Bronchial epithelial cell (primary cell): ENCODE data around the gene DMRT1. TPM values are rescaled to one million over a fixed set of nuclear protein-coding genes. Genes with fewer than 3 reads are reported as not detected.
"Not testable (repeated sequence)": the region's sequence is repeated elsewhere in the genome, so short reads cannot be mapped to it uniquely, and the experiment has no call there.

ENCODE experiments used
- DNase-seq: peaks from one replicate; pipeline ENCODE4 v3.0.0-alpha.2; 2010; ENCODE audit warnings: low read depth
- FAIRE-seq: peaks from 2 replicates; lab custom pipeline; 2011; peaks lifted over from hg19 to GRCh38; lab: Jason Lieb, UNC
- H3K27me3 ChIP-seq: 2 replicates; pipeline ENCODE4 v1.5.1; 2011; ENCODE audit warnings: low read length; ENCODE audit not compliant: control insufficient read depth, insufficient read depth
- H3K36me3 ChIP-seq: 2 replicates; pipeline ENCODE4 v1.5.1; 2011; ENCODE audit warnings: low read length; ENCODE audit not compliant: control insufficient read depth, insufficient read depth
- H3K4me3 ChIP-seq: 2 replicates; pipeline ENCODE4 v1.5.1; 2011; ENCODE audit warnings: mild to moderate bottlenecking, low read depth, low read length, control low read depth
- CTCF ChIP-seq: IDR thresholded peaks from 2 replicates; pipeline ENCODE4 v1.5.1; 2011; ENCODE audit warnings: mild to moderate bottlenecking, moderate library complexity, low read length, control low read depth, inconsistent platforms; ENCODE audit not compliant: insufficient read depth, severe bottlenecking
- total RNA-seq: library from RNA; depleted of rRNA; stranded (reverse); fragments of >200 nt; gene quantifications from 2 replicates; pipeline ENCODE4 v1.2.1, GENCODE V29; 2014

The DMRT1 gene
- total RNA-seq, 1 donor from 2014 or later, result not detected

DNA sequence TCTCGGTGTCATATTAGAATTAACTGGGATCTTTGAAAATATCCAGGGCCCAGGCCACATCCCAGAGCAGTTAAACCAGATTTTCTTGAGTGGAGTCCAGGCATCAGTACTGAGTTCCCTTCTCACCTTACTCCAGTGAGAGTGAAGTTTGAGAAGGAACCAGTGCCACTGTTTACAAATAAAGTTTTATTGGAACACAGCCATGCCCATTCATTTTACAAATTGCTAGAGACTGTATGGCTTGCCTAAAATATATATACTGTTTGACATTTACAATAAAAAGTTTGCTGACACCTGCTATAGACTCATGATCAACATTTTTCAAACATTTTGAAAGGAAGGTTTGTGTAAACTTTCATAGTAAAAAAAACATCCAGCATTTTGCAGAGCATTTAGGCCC is 71.3 kb downstream of the DMRT1 start:
- FAIRE-seq (no peak), DNase-seq (no peak)
- H3K4me3 ChIP-seq, result no peak overlapping the region
- H3K27me3 ChIP-seq, result no peaks in the 10 kb centered on the region
- no peaks in the 10 kb centered on the region for H3K36me3 ChIP-seq
- no peak for TF ChIP-seq CTCF

GRCh38 chr9:913526-913925 is 72.0 kb downstream of the DMRT1 start:
- not testable (repeated sequence) for H3K36me3 ChIP-seq, H3K27me3 ChIP-seq, FAIRE-seq, H3K4me3 ChIP-seq
- DNase-seq, result peak; percentile 47

- Histone ChIP-seq H3K36me3 (no peaks in the 10 kb centered on the region), H3K27me3 (peaks cover 3% of the 10 kb centered on the region), H3K4me3 (no peak overlapping the region)
- no peak for FAIRE-seq
- DNase-seq, result no peak
- TF ChIP-seq CTCF, result no peak
Measured at GRCh38 chr9:917730-918129, 76.2 kb downstream of the DMRT1 start.

GRCh38 chr9:920927-921326 is 79.4 kb downstream of the DMRT1 start:
- no peak for DNase-seq
- no peak overlapping the region for H3K4me3 ChIP-seq
- no peak for FAIRE-seq
- peaks cover 3% of the 10 kb centered on the region for H3K27me3 ChIP-seq
- H3K36me3 ChIP-seq, result no peaks in the 10 kb centered on the region
- no peak for TF ChIP-seq CTCF

DNA sequence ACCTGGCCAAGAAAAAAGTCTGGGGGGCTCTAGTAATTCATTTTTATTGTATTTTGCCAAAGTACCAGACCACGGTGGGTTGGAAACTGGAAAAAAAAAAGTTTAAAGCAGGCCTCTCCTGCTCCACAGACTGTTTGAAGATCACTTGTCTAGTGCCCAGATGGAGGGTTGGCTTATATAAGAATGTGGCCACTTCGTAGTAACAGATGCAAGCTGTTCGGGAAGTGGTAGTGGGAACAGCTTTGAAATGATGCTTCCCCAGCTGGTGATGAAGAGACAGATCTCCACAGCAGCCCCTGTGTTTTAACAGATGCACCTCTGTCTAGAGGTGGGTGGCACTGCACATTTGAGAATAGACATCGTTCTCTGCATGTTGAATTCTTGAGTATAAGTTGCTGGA is 80.7 kb downstream of the DMRT1 start:
- no peaks in the 10 kb centered on the region for H3K36me3 ChIP-seq
- H3K4me3 ChIP-seq, result no peak overlapping the region
- H3K27me3 ChIP-seq, result peaks cover 3% of the 10 kb centered on the region
- DNase-seq (no peak), FAIRE-seq (no peak)
- TF ChIP-seq CTCF, result no peak

- Histone ChIP-seq H3K36me3 (no peaks in the 10 kb centered on the region), H3K27me3 (peaks cover 3% of the 10 kb centered on the region), H3K4me3 (no peak overlapping the region)
- no peak for DNase-seq
- TF ChIP-seq CTCF, result no peak
- FAIRE-seq, result peak; percentile 66
Measured at GRCh38 chr9:922731-923130, 81.2 kb downstream of the DMRT1 start.
